Endothelial cell of umbilical vein (primary cell): ENCODE data around the gene RBM8A. TPM values are rescaled to one million over a fixed set of nuclear protein-coding genes. Genes with fewer than 3 reads are reported as not detected.

ENCODE experiments used
- BruUV-seq: library from RNA; stranded (reverse); fragments of 400-500 nt; replicated peaks from 2 replicates; lab custom pipeline; 2021; lab: Mats Ljungman, UMichigan
- CTCF ChIA-PET: fragments of 300-600, 350-600 bp; sonication (Branson Sonifier 250); formaldehyde crosslinking; loops from one replicate; lab custom pipeline; 2021; ENCODE audit warnings: antibody characterized with exemption, inconsistent platforms; lab: Charles Lee
- POLR2A ChIA-PET: fragments of 300-600, 350-600 bp; sonication (Branson Sonifier 250); formaldehyde crosslinking; loops from one replicate; lab custom pipeline; 2021; ENCODE audit warnings: antibody characterized with exemption, inconsistent platforms; lab: Charles Lee
- DNase-seq: peaks from one replicate; pipeline ENCODE4 v3.0.0-alpha.2; 2011; ENCODE audit warnings: low read depth, low spot score
- FAIRE-seq: peaks from 2 replicates; lab custom pipeline; 2011; peaks lifted over from hg19 to GRCh38; lab: Jason Lieb, UNC
- H2AFZ ChIP-seq: 2 replicates; pipeline ENCODE4 v1.6.0; 2012; ENCODE audit warnings: low read depth, low read length, control low read depth, inconsistent platforms
- H3K27ac ChIP-seq: 2 replicates; pipeline ENCODE4 v1.5.1; 2011; ENCODE audit warnings: low read depth, mild to moderate bottlenecking, control low read depth, low read length, moderate library complexity; ENCODE audit not compliant: insufficient read depth
- H3K27me3 ChIP-seq, 2 experiments: 2 replicates each; pipeline versions ENCODE4 v1.6.0 to v1.6.1; 2011; ENCODE audit warnings: low read length in 2 of 2, mixed read lengths in 1 of 2; ENCODE audit not compliant: control insufficient read depth in 2 of 2, insufficient read depth in 2 of 2
- H3K36me3 ChIP-seq, 2 experiments: 2 replicates in 1 of 2; 3 replicates in 1 of 2; pipeline ENCODE4 v1.5.1; 2011; ENCODE audit warnings: low read length in 2 of 2, mild to moderate bottlenecking in 1 of 2, moderate library complexity in 1 of 2; ENCODE audit not compliant: control insufficient read depth in 2 of 2, insufficient read depth in 2 of 2; ENCODE audit errors: extremely low read depth in 1 of 2
- H3K4me1 ChIP-seq: 3 replicates; pipeline ENCODE4 v1.5.1; 2011; ENCODE audit warnings: mild to moderate bottlenecking, low read length; ENCODE audit not compliant: control insufficient read depth, insufficient read depth; ENCODE audit errors: extremely low read depth
- H3K4me2 ChIP-seq: 2 replicates; pipeline ENCODE4 v1.6.1; 2011; ENCODE audit warnings: low read length, control low read depth, mixed read lengths; ENCODE audit not compliant: insufficient read depth
- H3K4me3 ChIP-seq, 3 experiments: fragments of 200-600 bp in 1 of 3; sonication (generic), shearing (Covaris generic) in 1 of 3; replicated peaks in 1 of 3; 2 replicates each; pipeline ENCODE4 v1.5.1; 2011 to 2016; ENCODE audit warnings: control low read depth in 3 of 3, low read length in 3 of 3, mild to moderate bottlenecking in 2 of 3, inconsistent platforms in 1 of 3, low read depth in 1 of 3, moderate library complexity in 1 of 3; ENCODE audit not compliant: insufficient read depth in 1 of 3
- H3K79me2 ChIP-seq: 2 replicates; pipeline ENCODE4 v1.6.0; 2012; ENCODE audit warnings: low read length, inconsistent platforms; ENCODE audit not compliant: control insufficient read depth, insufficient read depth
- H3K9ac ChIP-seq: replicated peaks from 2 replicates; pipeline ENCODE3; 2011; ENCODE audit warnings: low read length, control low read depth; ENCODE audit not compliant: insufficient read depth; ENCODE audit errors: extremely low read depth
- H3K9me1 ChIP-seq: replicated peaks from 3 replicates; pipeline ENCODE4 v1.6.0; 2011; ENCODE audit warnings: mild to moderate bottlenecking, low read length; ENCODE audit not compliant: control insufficient read depth, insufficient read depth; ENCODE audit errors: extremely low read depth
- H3K9me3 ChIP-seq: replicated peaks from 2 replicates; pipeline ENCODE4 v1.5.1; 2012; ENCODE audit warnings: low read length, inconsistent platforms; ENCODE audit not compliant: control insufficient read depth, insufficient read depth
- H4K20me1 ChIP-seq: replicated peaks from 2 replicates; pipeline ENCODE3; 2011; ENCODE audit warnings: mild to moderate bottlenecking, low read length; ENCODE audit not compliant: control insufficient read depth, insufficient read depth; ENCODE audit errors: extremely low read depth
- EZH2 ChIP-seq: IDR thresholded peaks from 2 replicates; pipeline ENCODE4 v1.6.1; 2012; ENCODE audit warnings: borderline replicate concordance, low read depth, mild to moderate bottlenecking, moderate library complexity, low read length, inconsistent platforms; ENCODE audit not compliant: severe bottlenecking
- FOS ChIP-seq: IDR thresholded peaks from 2 replicates; pipeline ENCODE4 v1.6.1; 2011; ENCODE audit warnings: mild to moderate bottlenecking, low read length, moderate library complexity, borderline replicate concordance; ENCODE audit not compliant: insufficient read depth
- GATA2 ChIP-seq: IDR thresholded peaks from 2 replicates; pipeline ENCODE4 v1.7.0; 2011; ENCODE audit warnings: low read depth, mild to moderate bottlenecking, moderate library complexity, mixed read lengths, low read length; ENCODE audit not compliant: insufficient read length, insufficient read depth
- JUN ChIP-seq: IDR thresholded peaks from 2 replicates; pipeline ENCODE4 v1.6.1; 2011; ENCODE audit warnings: borderline replicate concordance, low read depth; ENCODE audit not compliant: insufficient read length, insufficient read depth
- MYC ChIP-seq: IDR thresholded peaks from one replicate; pipeline ENCODE4 v1.6.1; 2011; ENCODE audit warnings: mild to moderate bottlenecking, low read depth, low read length
- POLR2A ChIP-seq: IDR thresholded peaks from 2 replicates; pipeline ENCODE4 v1.6.1; 2012; ENCODE audit warnings: low read depth, mild to moderate bottlenecking, control low read depth, low read length
- POLR2AphosphoS5 ChIP-seq: IDR thresholded peaks from 2 replicates; pipeline ENCODE4 v1.6.1; 2012; ENCODE audit warnings: low read depth, mild to moderate bottlenecking, control low read depth, low read length, moderate library complexity; ENCODE audit not compliant: insufficient read depth
- dilution Hi-C: fragments of 300-500 bp; cut with MboI; formaldehyde crosslinking; loops from one replicate; pipeline ENCODE4 v1.15.0; 2019; ENCODE audit warnings: low sequenced_read_pairs; ENCODE audit not compliant: extremely low pct_ligation_motif_present
- intact Hi-C: fragments of 100-400 bp; cut with micrococcal nuclease; formaldehyde crosslinking; loops from one replicate; pipeline ENCODE4 v1.10.0; 2022
- polyA plus RNA-seq, 4 experiments: library from polyadenylated mRNA; depleted of rRNA in 3 of 4; stranded (reverse) in 3 of 4; unstranded in 1 of 4; fragments of >200 nt; gene quantifications; 2 replicates each; pipeline versions ENCODE4 v1.2.1 to v1.2.3, GENCODE V29; 2011 to 2012; ENCODE audit warnings: missing spikeins in 1 of 4
- total RNA-seq: library from RNA; stranded (reverse); gene quantifications from 2 replicates; pipeline ENCODE4 v1.2.3, GENCODE V29; 2021
- TF ChIP-seq, protein P1 (sequence below): IDR thresholded peaks from 2 replicates; pipeline ENCODE4 v1.6.1; 2011; ENCODE audit not compliant: insufficient read depth, insufficient read length
- TF ChIP-seq, protein P2 (sequence below), 2 donors: IDR thresholded peaks; 1 replicate in 1 of 2; 2 replicates in 1 of 2; pipeline ENCODE4 v1.5.1; 2011; ENCODE audit warnings: low read length in 2 of 2, mild to moderate bottlenecking in 2 of 2, moderate library complexity in 2 of 2, control low read depth in 1 of 2, inconsistent platforms in 1 of 2, low read depth in 1 of 2; ENCODE audit not compliant: insufficient read depth in 1 of 2; ENCODE audit errors: extremely low read depth in 1 of 2

The RBM8A gene
- total and polyA plus RNA-seq, 2 donors (not counting 3 experiments of a cell fraction or from before 2014, with no cell fraction given): 192 to 194 TPM

DNA sequence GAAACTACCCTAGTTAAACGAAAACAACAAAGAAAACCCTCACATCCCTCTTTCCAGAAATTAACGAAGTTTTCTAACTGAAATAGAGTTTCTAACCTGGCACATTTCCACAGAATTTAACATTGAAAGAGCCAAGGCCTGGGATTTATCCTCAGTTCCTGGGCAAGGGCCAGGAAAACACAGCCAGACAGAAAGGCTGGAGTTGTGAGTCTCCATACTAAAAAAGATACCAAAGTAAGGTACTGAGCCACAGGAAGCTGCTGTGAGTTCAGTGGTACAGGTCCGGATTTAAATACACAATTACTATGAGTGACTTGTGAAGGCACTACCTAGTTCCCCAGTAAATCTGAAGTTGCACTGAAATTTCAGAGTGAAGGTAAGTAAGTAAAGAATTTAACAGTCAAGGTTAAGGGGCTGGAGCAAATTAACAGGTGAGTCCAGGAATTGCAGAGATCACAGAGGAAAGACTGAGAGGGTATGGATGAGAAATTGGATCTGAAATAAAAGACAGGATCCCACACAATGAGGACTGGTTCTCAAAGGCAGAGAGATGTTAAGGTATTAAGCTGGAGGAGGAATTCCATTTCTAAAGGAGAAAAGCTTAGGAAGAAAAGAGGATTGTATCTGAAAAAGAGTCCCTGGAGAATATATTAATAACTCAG, 29.6 kb upstream of the RBM8A start:
- intact Hi-C loops (loop anchor here (1.0 to 5.0 kb wide), 5 partner anchors 30 to 98 kb away; partner anchors contain the start of genes PEX11B, PIAS3 and RBM8A), dilution Hi-C loops (no loop called here)
- TF ChIP-seq, protein P1, sequence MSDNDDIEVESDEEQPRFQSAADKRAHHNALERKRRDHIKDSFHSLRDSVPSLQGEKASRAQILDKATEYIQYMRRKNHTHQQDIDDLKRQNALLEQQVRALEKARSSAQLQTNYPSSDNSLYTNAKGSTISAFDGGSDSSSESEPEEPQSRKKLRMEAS: no peak
- TF ChIP-seq POLR2AphosphoS5 (no peak), EZH2 (no peak), FOS (no peak), JUN (no peak), POLR2A (no peak), MYC (no peak), GATA2 (no peak)
- TF ChIP-seq, protein P2, sequence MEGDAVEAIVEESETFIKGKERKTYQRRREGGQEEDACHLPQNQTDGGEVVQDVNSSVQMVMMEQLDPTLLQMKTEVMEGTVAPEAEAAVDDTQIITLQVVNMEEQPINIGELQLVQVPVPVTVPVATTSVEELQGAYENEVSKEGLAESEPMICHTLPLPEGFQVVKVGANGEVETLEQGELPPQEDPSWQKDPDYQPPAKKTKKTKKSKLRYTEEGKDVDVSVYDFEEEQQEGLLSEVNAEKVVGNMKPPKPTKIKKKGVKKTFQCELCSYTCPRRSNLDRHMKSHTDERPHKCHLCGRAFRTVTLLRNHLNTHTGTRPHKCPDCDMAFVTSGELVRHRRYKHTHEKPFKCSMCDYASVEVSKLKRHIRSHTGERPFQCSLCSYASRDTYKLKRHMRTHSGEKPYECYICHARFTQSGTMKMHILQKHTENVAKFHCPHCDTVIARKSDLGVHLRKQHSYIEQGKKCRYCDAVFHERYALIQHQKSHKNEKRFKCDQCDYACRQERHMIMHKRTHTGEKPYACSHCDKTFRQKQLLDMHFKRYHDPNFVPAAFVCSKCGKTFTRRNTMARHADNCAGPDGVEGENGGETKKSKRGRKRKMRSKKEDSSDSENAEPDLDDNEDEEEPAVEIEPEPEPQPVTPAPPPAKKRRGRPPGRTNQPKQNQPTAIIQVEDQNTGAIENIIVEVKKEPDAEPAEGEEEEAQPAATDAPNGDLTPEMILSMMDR (IDR thresholded peaks at IDR 0.05; ENCODE audit: extremely low read depth in 1 of 2, insufficient read depth in 1 of 2, low read depth in 1 of 2, low read length in 2 of 2): no peak
- ChIA-PET CTCF (interaction anchor here (0.9 to 2.7 kb wide), 7 partner anchors 9 to 111 kb away, joined by 3 to 22 read pairs (median 6); partner anchors contain the start of genes NUDT17, PEX11B, RBM8A and TXNIP), POLR2A (interaction anchor here (0.6 to 2.0 kb wide), 4 partner anchors 29 to 98 kb away, joined by 3 to 11 read pairs (median 6); partner anchors contain the start of genes PIAS3 and RBM8A)
- Histone ChIP-seq H3K4me2 (peak overlapping the region; percentile 94), H2AFZ (no peak overlapping the region), H3K27ac (peak overlapping the region; percentile 96), H4K20me1 (no peaks in the 10 kb centered on the region), H3K36me3 (no peaks in the 10 kb centered on the region), H3K9ac (peak overlapping the region; percentile 86), H3K4me1 (peaks cover 45% of the 10 kb centered on the region), H3K9me3 (no peaks in the 10 kb centered on the region), H3K27me3 (no peaks in the 10 kb centered on the region), H3K79me2 (peaks cover 52% of the 10 kb centered on the region), H3K9me1 (no peaks in the 10 kb centered on the region), H3K4me3 (peak overlapping the region; percentile 71 to 87 (median 74))
- DNase-seq: peak; percentile 56
- no peak for FAIRE-seq
- TSS peak; percentile 69 for BruUV-seq
